Adipose tissue (tissue), 3 donors: ENCODE data around the gene GINM1. TPM values are rescaled to one million over a fixed set of nuclear protein-coding genes. Genes with fewer than 3 reads are reported as not detected.
A peak's percentile ranks its signal among the peaks of the same experiment; 100 is the strongest.

Experiments
- H3K27ac ChIP-seq: one replicate; pipeline ENCODE4 v1.5.1; 2013; ENCODE audit warnings: low read depth, low read length
- WGBS, 3 donors: extraction: QIAGEN DNeasy Blood & Tissue Kit; methylation state at CpG; one replicate each; pipeline ENCODE4 v1.1.7; 2013; 5-methylcytosine and 5-hydroxymethylcytosine counted together
- polyA plus RNA-seq, 3 donors: library from polyadenylated mRNA; stranded (reverse); fragments of 200-250 nt; gene quantifications; one replicate each; pipeline ENCODE4 v1.2.3, GENCODE V29; 2013
- donor health status: healthy with polysubstance abuse.
- donor health status: Bipolar disorder and iron deficiency.
- donor health status: healthy.

GINM1 gene
- polyA plus RNA-seq: 10 to 100 TPM; 22.1 to 49.6 (median 40.2) TPM

GRCh38 chr6:149565527-149566409 is at the start of gene GINM1:
TSS of gene GINM1 (plus strand) at chr6:149566375. CDS start at chr6:149566415, 40 bp downstream.
- WGBS, 3 donors: 0 to 1% (median 1%) methylated on average over 41 to 58 of the region's 59 CpGs
- H3K27ac ChIP-seq: peak within 1 kb of the TSS; percentile 6

- 94 to 99% (median 95%) methylated on average over 5 of the region's 5 CpGs for WGBS, 3 donors
- H3K27ac ChIP-seq: no peak overlapping the region
These were observed 36.5 kb upstream of the GINM1 start for GRCh38 chr6:149529650-149530049.

DNA sequence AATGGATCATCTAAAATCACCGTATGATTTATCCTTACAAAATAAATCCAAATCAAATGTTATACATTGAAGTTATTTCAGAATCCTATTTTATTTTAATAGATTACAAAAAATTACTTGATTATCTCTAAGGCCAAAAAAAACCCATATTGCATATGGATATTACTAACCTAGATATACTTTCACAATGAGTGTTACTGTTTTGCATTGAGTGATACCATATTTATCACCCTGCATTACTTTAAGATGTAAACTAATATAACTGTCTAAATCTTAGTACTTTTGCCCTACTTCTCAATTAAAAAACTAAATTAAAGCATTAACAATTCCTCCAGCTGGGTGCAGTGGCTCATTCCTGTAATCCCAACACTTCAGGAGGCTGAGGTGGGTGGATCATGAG is 31.4 kb upstream of the GINM1 start:
- WGBS, 3 donors: 90 to 98% (median 94%) methylated on average over 1 of the region's 1 CpG
- no peak overlapping the region for H3K27ac ChIP-seq

DNA sequence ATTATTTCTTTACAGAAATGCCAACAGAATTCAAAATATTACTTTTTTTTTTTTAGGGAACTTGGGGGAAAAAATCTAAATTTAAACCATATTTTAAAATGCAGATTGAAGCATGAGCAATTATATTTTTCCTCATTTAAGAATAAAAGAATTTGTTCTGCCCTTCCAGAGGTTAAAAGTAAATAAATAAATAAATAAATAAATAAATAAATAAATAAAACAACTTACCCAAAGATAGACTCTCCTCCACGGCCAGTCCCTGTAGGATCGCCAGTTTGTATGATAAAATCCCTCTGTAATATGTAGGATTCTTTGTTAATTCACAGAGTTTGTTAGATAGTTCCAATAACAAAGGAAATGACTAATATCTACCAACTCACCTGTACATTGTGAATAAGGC is 25.0 kb upstream of the GINM1 start:
- 87 to 90% (median 87%) methylated on average over 2 of the region's 2 CpGs for WGBS, 3 donors
- no peak overlapping the region for H3K27ac ChIP-seq

- 13 to 36% (median 25%) methylated on average over 12 of the region's 12 CpGs for WGBS, 3 donors
- H3K27ac ChIP-seq: no peak overlapping the region
These were observed 21.4 kb upstream of the GINM1 start for GRCh38 chr6:149544646-149545257.

GRCh38 chr6:149545258-149545753 is 20.9 kb upstream of the GINM1 start:
- 0 to 1% (median 0%) methylated on average over 16 of the region's 16 CpGs for WGBS, 3 donors
- peak overlapping the region; percentile 89 for H3K27ac ChIP-seq

DNA sequence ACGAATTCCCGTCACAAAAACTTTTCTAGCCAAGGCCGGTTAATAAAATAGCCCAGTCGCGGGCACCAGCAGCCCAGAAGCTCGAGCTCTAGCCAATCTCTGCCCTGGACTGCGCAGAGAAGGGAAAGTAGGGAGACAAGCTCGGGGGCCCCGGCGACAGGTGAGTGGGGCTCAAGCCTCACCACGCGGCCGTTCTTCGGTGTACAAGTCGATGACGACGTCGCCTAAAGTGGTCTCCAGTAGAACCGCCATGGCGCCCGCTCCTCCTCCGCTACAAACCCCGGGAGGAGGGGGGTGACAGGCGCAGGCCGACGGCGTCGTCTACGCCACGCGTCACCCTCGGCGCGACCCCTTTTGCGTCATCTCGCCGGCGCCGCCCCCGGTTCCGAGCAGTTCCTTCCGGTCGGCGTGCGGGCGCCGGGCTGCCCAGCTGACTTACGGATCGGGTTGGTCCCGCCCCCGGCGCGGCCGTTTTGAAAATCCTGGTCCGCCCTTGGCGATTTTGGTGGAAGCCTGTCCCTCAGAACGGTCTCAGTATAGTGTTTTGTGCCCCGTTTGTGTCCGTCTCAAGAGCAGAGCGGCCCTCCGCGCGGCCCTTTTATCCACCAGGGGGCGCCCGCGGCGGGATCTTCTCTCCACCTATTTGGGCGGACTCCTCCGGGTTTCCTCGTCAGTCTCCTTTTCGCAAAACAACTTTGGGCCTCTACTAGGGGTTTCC is 20.3 kb upstream of the GINM1 start, which contains the start of gene PPIL4:
Gene PPIL4, minus strand, starts transcription at position 290 of the 718 bp plus-strand sequence. Its CDS starts 38 bp downstream, at position 252.
- peak within 1 kb of the TSS; percentile 89 for H3K27ac ChIP-seq
- WGBS, 3 donors: 0 to 1% (median 0%) methylated on average over 65 to 71 of the region's 71 CpGs

DNA sequence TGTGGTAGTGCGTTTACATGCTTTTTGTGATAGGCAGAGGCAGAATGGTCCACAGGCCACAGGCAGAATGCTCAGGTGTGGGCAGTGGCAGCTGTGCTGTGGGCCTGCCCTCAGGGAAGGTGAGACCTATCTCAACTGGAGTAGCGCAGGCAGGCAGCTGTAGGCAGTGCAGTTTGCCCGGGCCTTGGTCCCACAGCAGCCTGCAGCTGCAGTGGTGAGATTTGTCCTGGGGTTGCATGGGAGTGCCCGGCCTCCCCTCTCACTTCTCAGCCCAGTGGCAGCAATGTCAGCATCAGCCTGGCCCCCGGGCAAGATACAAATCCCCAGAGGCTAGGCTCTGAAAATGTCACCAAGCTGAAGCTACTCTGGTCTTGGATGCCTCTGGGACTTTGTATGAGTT is 14.3 kb upstream of the GINM1 start:
- 69 to 82% (median 75%) methylated on average over 5 of the region's 5 CpGs for WGBS, 3 donors
- no peak overlapping the region for H3K27ac ChIP-seq

GRCh38 chr6:149558029-149558428 is 8.1 kb upstream of the GINM1 start:
- H3K27ac ChIP-seq: no peak overlapping the region

- WGBS, 3 donors: 63 to 74% (median 66%) methylated on average over 2 of the region's 2 CpGs
These were observed 6.8 kb upstream of the GINM1 start for GRCh38 chr6:149559389-149559788.

GRCh38 chr6:149560736-149561135 is 5.4 kb upstream of the GINM1 start:
- no peak overlapping the region for H3K27ac ChIP-seq
- 63 to 69% (median 67%) methylated on average over 3 of the region's 3 CpGs for WGBS, 3 donors

More at GRCh38 chr6:149559389-149559788, 6.8 kb upstream of the GINM1 start:
- H3K27ac ChIP-seq: no peak overlapping the region

- 85 to 89% (median 85%) methylated on average over 5 of the region's 5 CpGs for WGBS, 3 donors
These were observed 2.8 kb upstream of the GINM1 start for GRCh38 chr6:149563203-149563927.

GRCh38 chr6:149563928-149564325 is 2.2 kb upstream of the GINM1 start:
- H3K27ac ChIP-seq: no peak overlapping the region
- 55 to 76% (median 70%) methylated on average over 3 of the region's 3 CpGs for WGBS, 3 donors

More at GRCh38 chr6:149563203-149563927, 2.8 kb upstream of the GINM1 start:
- H3K27ac ChIP-seq: no peak overlapping the region

GRCh38 chr6:149566410-149567193 is 427 bp downstream of the GINM1 start:
- peak overlapping the region; percentile 6 for H3K27ac ChIP-seq
- 0 to 1% (median 0%) methylated on average over 67 to 81 of the region's 81 CpGs for WGBS, 3 donors

DNA sequence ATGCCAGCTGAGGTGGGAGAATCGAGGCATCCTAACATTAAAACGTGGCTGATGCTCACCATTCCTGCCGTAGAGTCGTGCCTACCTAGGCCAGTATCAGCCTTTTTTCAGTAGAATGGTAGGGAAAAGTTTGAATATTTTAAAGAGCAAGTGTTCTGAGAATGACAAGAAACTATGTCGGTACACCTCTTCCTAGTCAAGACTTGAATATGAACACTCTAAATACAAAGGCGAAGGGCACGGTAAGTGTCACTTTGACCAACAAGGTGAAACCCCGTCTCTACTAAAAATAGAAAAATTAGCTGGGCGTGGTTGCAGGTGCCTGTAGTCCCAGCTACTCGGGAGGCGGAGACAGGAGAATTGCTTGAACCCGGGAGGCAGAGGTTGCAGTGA is 1.0 kb downstream of the GINM1 start:
- H3K27ac ChIP-seq: no peak overlapping the region

GRCh38 chr6:149567945-149568585 is 1.9 kb downstream of the GINM1 start:
- 87 to 88% (median 87%) methylated on average over 7 of the region's 7 CpGs for WGBS, 3 donors
- no peak overlapping the region for H3K27ac ChIP-seq

More for the DNA sequence above, 1.0 kb downstream of the GINM1 start:
- WGBS, 3 donors: 19 to 45% (median 37%) methylated on average over 12 of the region's 12 CpGs

GRCh38 chr6:149580880-149581279 is 14.7 kb downstream of the GINM1 start:
- no peak overlapping the region for H3K27ac ChIP-seq
- WGBS, 3 donors: 98 to 99% (median 98%) methylated on average over 5 of the region's 5 CpGs
